Fibroblast of upper back skin (primary cell): ENCODE measurements around the gene MSH3.
"Not testable (repeated sequence)": the region's sequence is repeated elsewhere in the genome, so short reads cannot be mapped to it uniquely, and the experiment has no call there.

Source experiments
- DNase-seq: peaks from one replicate; pipeline ENCODE4 v3.0.0-alpha.2; 2013

MSH3 gene

DNA sequence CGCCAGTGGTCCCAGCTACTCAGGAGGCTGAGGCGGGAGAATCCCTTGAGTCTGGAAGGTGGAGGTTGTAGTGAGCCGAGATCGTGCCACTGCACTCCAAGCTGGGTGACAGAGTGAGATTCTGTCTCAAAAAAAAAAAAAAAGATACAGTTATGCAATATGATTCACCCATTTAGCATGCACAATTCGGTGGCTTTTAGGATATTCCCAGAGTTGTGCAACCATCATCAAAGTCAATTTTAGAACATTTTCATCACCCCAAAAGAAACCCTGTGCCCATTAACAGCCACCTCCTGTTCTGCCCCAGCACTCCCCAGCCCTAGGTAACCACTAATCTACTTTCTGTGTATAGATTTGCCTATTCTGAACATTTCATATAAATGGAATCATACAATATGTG, 4.7 kb downstream of the MSH3 start:
- peak; percentile 32 for DNase-seq

DNA sequence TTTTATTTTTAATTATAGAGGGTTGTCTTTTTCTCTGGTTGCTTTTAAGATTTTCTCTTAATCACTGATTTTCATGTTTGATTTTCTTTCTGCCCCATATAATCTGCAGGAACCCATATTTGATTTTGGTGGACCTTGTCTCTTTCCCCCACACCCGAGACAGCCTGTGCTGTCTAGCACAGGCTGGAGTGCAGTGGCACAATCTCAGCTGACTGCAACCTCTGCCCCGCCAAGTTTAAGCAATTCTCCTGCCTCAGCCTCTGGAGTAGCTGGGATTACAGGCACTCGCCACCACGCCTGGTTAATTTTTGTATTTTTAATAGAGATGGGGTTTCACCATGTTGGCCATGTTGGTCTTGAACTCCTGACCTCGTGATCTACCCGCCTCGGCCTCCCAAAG, 6.2 kb downstream of the MSH3 start:
- DNase-seq = not testable (repeated sequence)

DNA sequence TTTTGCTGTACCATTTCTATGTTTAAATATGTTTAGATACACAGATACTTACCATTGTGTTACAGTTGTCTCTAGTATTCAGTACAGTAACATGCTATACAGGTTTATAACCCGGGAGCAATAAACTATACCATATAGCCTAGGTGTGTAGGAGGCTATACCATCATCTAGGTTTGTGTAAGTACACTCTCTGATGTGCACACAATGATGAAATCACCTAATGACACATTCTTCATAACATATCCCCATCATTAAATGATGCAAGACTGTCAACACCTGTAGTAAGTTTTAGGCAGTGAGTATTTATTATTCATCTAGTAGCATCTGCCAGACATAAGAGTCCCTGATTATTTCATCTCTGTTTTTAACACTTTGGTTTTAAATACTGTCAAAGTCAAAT, 7.7 kb downstream of the MSH3 start:
- DNase-seq = no peak

DNA sequence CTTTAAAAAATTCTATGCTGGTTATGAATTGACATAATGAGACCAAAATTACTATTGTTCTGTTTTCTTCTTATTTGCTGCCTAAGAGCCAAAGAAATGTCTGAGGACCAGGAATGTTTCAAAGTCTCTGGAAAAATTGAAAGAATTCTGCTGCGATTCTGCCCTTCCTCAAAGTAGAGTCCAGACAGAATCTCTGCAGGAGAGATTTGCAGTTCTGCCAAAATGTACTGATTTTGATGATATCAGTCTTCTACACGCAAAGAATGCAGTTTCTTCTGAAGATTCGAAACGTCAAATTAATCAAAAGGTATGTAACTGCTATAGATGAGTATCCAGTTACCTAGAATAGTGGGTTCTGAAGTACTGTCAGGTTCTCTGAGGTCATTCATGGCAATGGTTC, 10.6 kb downstream of the MSH3 start:
- DNase-seq = peak; percentile 21

DNA sequence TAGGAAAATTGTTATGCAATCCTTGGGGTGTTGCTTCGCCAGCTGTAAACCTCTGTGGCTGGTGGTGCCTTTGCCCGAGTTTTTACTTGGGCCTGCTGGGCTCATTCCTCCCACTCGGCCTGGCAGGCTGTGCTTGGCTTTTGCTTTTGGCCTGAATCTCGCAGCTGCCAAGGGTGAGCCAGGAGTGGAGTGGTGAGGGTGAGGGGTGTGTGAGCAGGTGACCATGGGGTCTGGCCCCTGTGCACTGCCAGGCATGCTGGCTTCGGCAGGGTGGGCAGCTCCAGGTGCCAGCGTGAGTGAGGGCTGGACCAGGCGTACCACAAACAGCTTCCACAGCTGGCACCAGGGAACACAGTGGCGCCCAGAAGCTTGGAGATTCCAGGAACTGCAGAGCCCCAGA, 12.9 kb downstream of the MSH3 start:
- DNase-seq = no peak

DNA sequence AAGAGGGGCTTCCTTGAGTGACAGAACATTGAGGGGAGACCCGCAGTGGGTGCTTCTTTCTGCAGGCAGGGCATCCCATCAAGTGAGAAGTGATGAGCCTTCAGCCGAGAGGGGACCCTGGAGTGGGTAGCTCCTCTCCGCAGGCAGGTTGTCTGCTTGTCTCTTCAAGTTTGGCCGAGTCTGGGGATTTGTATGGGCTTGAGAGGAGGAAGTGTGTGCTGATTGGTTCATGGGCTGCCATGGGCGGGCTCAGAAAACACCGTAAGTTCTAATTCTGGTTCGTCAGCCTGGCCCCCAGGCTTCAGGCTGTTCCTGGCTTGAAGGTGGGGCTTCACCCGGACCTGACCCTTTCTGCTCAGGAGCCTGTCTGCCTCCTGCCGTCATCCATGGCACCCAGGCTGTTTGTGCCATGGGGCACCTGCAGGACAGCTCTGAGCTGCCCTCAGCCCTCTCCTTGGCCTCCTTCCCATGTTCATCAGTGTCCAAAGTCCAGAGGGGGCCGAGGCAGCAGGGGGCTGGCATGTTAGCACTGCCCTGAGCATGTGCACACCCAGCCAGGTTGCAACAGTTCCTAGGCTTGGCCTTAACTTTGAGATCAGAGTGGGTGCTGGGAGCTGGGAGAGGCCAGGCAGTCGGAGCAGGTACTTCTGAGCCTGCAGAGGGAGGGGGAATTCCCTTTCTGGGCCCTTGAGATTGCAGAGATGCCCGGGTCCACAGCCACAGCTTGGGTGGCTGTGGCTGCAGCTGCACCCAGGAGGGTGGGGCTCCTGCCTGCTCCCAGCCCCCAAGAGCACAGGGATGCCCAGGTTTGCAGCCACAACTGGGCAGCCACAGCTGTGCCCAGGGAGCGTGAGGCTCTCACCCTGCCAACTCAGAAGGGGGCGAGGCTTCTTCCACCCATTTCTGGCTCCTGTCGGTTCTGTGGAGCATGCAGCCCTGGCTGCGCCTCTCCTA, 13.8 kb downstream of the MSH3 start:
- no peak for DNase-seq

DNA sequence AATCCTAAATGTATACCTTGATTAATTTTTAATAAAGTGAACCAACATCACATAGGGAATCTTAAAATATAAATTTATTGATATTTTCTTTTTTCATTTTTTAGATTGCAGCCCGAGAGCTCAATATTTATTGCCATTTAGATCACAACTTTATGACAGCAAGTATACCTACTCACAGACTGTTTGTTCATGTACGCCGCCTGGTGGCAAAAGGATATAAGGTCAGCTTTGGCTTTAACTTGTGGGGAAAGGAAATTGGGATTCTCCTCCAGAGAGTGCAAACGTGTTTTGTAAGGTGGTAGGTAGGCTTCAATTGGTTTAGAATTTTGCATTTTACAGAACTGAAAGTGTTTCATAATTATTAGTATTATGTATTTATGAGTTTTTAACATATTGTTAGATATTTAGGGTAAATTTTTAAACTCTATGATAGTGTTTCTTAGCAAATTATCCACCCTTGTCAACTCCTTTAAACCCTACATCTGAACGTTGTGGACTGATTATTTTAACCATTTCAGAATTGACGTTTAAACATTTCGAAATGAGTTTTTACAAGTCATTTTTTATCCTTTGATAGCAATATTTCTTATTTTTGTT, 17.8 kb downstream of the MSH3 start:
- peak; percentile 72 for DNase-seq

DNA sequence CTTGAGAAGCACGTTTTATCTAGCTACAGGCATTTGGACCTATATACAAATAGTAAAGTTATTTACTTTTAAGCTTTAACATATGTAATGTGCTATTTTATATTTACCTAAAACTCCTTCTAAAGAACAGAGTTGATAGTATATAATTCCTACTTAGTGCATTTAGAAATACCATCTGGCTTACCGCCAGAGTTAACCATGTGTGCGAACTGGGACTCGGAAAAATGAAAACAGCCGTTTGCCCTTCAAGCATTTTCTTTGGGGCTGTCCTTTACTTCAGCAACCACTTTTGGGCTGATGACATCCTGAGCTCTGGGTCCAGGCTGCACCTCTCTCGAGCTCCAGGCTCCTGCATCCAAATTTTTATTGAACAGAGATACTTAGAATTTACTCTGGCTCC, 22.3 kb downstream of the MSH3 start:
- DNase-seq = no peak

DNA sequence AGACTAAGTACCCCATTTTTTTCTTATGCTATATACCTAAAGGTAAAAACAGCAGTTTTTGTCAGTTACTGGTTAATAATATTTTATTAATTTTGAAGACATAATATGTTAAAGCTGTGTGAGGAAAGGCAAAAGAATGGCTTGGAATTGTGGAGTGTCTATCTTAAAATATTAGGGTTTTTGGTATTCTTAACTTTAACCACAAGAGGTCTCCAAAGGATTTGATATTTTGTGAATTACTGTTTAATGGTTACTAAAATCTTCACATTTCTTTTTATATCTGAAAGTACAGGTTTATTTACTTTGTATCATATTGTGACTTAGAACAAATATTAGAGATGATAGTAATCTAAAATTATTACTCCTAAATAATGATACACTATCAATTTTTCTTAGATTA, 32.3 kb downstream of the MSH3 start:
- DNase-seq = peak; percentile 20

DNA sequence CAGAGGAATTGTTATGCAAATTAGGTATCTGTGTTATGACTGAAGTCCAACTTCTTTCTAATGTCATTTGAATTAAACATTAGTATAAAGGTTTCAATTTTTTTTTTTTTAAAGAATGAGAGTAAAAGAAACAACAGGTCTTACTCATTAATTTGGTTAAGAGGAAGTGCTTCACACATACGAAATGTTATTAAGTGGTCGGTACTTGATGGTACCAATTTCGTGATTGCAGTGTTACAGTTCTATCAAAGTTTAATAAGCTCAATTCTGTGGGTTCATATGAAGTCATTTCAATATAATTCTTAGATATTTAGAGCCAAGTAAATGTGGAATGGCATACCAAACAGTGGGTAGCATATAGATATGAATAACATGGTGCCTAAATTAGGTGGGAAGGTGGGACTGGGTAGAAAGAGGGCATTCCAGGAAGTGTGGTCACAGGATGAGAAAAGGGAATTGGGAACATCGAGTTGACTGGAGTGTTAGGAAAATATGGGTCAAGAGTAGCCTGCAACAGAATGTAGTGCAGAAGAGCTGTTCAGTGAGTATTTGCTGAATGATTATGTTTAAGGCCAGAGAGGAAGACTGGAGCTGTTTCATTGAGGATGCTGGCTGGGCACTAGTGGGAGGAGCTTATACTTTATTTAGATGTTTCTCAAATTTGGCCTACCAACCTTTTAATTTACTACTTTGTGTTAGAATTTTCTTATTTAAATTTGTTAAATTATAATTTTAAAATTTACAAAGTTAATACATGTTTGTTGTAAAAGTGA, 34.4 kb downstream of the MSH3 start:
- DNase-seq = no peak

DNA sequence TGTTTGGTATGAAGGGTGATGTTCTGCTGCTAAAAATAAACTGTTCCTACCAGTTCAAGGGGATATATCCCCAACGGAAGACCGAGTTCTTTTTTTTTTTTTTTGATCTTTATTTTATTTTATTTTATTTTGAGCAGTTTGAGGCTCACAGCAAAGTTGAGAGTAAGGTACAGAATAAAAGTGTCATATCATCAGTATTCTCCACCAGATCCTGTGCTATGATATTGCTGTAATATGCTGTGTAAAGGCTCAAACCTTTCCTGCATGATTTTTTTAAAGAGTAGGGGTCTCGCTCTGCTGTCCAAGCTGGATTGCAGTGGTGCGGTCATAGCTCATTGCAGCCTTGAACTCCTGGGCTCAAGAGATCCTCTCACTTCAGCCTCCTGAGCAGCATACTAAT, 35.2 kb downstream of the MSH3 start:
- no peak for DNase-seq

DNA sequence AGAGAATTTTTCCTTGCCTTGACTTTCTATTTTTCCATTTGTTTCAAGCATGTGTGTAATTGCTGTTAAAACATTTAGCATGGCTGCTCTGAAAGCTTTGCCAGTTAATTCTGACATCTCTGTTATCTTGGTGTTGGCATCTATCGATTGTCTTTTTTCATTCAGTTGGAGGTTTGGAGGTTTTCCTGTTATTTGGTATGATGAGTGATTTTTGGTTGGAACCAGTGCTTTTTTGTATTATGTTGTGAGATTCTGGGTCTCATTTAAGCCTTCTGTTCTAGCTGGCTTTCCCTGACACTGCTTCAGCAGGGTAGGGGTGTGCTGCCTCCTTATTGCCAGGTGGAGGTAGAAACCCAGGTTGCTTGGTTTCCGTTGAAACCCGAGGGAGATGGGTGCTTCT, 41.2 kb downstream of the MSH3 start:
- DNase-seq = no peak

DNA sequence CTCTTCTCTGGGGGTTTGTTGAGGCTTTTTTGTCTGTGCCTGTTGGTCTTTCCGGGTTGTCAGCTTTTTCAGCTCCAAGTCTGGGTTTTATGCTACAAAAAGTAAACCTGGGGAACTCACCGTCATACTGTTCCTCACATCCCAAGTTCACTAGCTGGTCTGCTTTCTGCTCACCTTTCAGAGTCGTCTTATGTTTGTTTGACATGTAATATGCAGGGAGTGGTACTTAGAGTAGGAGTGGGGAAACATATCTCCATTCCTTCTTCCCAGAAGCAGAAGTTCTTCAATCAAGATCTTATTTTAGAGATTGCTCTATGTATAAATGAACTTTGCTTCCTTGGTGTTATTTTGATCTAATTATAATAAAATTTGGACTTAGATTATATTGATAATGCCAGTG, 42.0 kb downstream of the MSH3 start:
- DNase-seq = no peak

DNA sequence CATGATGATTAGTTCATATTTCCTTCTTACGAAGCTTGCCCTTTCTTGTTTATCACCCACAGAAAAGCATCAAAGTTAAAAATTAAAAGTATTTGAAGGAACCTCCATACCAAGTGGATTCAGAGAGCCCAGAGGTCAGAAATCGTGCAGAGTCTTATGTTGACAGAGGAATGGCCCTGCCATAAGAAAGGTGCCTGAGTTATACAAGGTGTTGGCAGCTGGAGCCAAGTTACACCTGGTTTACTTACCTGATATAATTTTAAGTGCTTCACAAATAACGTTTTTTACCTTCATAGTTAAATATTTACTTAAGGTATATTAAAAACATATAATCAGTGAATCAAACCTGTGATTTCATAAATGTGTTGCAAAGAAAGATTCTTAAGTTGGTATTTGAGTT, 42.6 kb downstream of the MSH3 start:
- no peak for DNase-seq

DNA sequence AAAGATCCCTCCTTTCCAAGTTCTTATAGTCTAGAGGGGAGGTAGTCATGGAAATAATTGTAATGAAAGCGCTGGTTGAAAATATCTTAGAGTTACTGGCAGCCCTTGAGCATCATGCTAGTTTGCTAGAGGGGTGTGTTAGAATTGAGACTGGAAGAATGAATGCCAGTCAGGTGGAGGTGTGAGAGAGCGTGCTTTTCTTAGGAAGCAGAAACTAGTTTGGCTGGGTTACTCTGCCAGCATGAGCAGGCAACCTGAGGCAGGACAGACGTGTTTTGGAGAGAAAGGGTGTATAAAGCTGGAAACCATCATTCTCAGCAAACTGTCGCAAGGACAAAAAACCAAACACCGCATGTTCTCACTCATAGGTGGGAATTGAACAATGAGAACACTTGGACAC, 43.9 kb downstream of the MSH3 start:
- DNase-seq = no peak

DNA sequence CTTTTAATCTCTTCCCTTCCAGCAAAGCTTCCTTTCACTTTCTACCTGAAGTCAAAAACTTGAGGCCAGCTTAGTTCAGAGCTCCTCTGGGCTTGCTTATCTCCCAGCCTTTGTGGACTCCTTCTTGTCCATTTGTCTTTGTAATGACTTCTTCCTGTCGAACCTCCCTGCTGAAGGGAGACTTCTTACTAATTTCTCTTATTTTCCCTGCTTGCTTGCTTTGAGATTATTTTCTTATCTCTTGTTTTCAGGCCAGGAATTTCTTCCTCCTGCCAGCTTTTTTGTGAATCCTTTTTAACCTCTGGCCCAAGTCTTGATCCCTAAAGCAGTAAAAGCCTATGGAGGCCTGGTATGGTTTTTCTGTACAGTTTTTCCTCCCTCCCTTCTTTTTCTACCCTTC, 47.1 kb downstream of the MSH3 start:
- DNase-seq = no peak

DNA sequence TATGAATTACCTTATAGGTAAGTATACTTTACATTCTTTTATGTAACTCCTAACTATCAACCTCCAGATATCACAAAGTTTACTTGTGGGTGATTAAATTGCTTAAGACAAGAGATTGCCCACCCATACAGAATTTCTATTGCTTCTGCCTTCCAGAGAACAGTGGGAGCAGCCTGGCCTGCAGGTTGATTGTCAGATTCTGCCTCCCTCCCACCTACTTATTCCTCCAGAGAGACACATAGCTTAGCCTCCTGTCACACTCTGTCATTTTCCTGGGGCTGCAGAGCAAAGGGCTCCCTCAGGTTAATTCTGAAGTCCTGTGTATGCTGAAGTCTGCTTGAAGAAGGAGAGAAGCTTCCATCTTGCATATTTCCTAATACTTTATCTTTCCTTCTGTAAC, 48.8 kb downstream of the MSH3 start:
- DNase-seq = no peak

DNA sequence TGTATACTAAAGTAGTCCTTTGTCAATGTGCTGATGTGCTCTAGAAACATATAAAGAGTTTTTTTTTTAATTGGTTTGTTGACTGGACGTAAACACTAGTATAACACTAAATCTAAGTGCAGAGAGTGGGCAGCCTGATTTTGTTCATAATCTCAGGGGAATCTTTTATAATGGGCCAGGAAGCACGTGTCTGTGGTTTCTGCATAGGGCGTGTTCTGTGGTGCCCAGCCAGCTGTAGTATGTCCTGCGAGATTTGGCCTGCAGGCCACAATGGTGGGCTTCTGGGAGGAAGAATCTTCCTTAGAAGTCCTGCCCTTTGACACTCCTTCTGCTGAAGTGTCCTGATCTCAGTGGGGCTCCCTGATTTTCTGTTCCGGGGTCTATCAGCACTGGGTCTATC, 49.3 kb downstream of the MSH3 start:
- no peak for DNase-seq

DNA sequence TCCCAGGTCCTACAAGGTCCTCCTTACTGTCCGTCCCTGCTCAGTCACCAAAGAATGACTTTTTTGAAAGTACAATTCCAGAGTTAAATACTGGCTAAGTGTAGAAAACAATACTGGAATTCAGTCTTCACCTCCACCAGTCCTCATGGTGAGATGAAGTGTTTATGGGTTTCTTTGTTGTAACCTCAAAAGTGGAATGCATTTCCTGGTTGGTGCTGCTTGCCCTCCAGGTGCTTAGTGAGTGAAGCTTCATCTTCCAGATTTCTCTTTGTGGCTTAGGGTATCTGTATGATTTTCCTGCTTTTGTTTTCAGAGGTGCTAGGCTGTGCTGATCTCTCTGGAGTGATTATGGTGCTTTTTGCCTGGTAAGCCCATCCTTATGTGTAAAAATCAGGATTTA, 49.8 kb downstream of the MSH3 start:
- no peak for DNase-seq

DNA sequence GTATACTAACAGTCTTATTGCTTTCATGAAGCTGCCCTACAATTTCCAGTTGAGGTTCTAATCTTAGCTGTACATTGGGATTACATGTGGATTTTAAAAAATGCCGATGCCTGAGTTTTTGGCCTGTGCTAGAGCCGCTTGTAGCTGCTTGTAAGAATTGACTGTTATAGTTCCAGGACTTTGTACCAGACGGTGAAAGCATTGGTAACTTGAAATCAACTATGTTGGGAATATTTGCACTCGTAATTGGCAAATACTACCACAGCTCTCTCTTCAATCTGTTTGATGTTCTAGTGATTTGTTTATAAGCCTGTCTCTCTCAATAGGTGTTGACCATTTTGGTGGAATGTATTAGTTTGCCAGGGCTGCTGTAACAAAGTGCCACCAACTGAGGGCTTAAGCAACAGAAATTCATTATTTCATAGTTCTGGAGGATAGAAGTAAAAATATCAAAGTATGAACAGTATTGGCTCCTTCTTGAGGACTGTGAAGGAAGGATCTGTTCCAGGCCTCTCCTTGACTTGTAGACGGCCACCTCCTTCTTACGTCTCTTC, 50.8 kb downstream of the MSH3 start:
- no peak for DNase-seq

DNA sequence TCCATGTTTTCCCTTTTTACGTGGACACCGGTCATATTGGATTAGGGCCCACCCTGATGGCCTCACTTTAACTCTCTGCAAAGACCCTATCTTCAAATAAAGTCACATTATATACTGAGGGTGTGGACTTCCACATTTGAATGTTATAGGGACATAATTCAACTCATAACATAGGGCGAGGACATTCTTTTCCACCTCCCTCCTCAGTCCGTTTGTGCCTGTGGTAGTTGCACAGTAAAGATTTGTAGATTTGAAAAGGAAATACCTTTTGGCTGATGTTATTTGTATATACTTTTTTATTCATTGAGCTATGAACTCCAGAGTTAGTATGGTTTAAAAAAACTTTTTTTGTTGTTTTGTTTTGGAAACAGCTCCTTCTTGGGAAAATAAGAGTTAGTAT, 51.3 kb downstream of the MSH3 start:
- DNase-seq = no peak

DNA sequence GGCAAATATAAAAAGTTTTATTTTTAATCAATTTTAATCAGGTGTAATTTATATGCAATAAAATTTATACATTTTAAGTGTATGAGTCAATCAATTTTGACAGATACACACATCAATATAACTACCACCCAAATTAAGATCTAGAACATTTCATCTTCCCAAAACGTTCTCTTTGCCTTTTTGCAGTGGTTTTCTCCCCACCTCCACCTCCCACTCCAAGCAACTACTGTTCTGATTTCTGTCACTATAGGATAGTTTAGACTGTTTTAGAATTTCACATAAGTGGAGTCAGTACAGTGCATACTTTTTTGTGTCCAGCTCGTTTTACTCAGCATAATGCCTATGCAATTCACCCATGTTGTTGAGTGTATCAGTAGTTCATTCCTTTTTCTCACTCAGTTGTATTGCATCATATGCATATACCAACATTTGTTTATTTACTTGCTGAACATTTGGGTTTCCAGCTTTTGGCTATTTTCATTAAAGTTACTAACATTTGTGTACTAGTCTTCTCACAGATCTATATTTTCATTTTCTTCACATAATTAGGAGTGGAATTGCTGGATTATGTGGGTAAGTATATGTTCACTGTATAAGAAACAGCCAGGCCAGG, 52.5 kb downstream of the MSH3 start:
- no peak for DNase-seq

DNA sequence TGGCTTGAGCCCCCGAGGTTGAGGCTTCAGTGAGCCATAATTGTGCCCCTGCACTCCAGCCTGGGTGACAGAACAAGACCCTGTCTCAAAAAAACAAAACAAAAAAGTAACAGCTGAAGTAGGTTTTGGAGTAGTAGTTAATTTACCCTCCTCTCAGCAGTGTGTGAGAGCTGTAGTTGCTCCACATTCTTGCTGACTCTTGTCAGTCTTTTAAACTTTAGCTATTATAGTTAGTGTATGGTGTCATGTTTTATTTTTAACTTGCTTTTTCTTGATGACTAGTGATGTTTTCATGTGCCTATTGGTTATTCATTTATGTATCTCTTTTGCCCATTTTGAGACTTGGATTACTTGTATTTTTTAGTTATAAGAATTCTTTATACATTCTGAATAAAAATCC, 53.2 kb downstream of the MSH3 start:
- peak; percentile 23 for DNase-seq
